IMR-90 (cell line): Measurements from ENCODE around the gene VPS50. TPM values are rescaled to one million over a fixed set of nuclear protein-coding genes. Genes with fewer than 3 reads are reported as not detected.
A peak's percentile ranks its signal among the peaks of the same experiment; 100 is the strongest.

Experiments used
- ATAC-seq: fragments of 200-7000 bp; cut with Tn5 transposase; 2 replicates; pipeline ENCODE4 v1.9.1; 2020; ENCODE audit warnings: low read depth, mild to moderate bottlenecking, moderate library complexity
- Bru-seq: library from RNA; stranded (reverse); fragments of 400-500 nt; gene quantifications from one replicate; lab custom pipeline; 2021; lab: Mats Ljungman, UMichigan
- BruChase-seq, 2 experiments: library from RNA; stranded (reverse); fragments of 400-500 nt; gene quantifications; one replicate each; lab custom pipeline; 2021; lab: Mats Ljungman, UMichigan
- BruUV-seq: library from RNA; stranded (reverse); fragments of 400-500 nt; replicated peaks from 2 replicates; lab custom pipeline; 2021; lab: Mats Ljungman, UMichigan
- CTCF ChIA-PET: fragments of 300-600 bp; formaldehyde crosslinking; extraction: SDS; loops from one replicate; lab custom pipeline; 2021; ENCODE audit warnings: antibody characterized with exemption; lab: Yijun Ruan, JAX
- POLR2A ChIA-PET: fragments of 300-600 bp; sonication (Branson Sonifier 250); formaldehyde crosslinking; loops from one replicate; lab custom pipeline; 2022; ENCODE audit warnings: antibody characterized with exemption; ENCODE audit not compliant: unreplicated experiment; lab: Charles Lee
- DNase-seq: peaks from one replicate; pipeline ENCODE4 v3.0.0; 2013
- H2AFZ ChIP-seq: replicated peaks from 2 replicates; pipeline ENCODE3; 2013; ENCODE audit warnings: low read length, mild to moderate bottlenecking; ENCODE audit not compliant: poor library complexity
- H2AK5ac ChIP-seq: 2 replicates; pipeline ENCODE4 v1.6.1; 2013; ENCODE audit warnings: low read depth, low read length, inconsistent platforms
- H2AK9ac ChIP-seq: replicated peaks from 2 replicates; pipeline ENCODE3; 2013; ENCODE audit warnings: mild to moderate bottlenecking, low read depth, low read length, moderate library complexity; ENCODE audit not compliant: poor library complexity
- H2BK120ac ChIP-seq: 2 replicates; pipeline ENCODE4 v1.6.1; 2013; ENCODE audit warnings: low read depth, low read length, inconsistent platforms
- H2BK15ac ChIP-seq: 3 replicates; pipeline ENCODE4 v1.6.1; 2013; ENCODE audit warnings: low read depth, low read length, inconsistent platforms
- H2BK20ac ChIP-seq: 2 replicates; pipeline ENCODE4 v1.6.1; 2013; ENCODE audit warnings: low read depth, mild to moderate bottlenecking, inconsistent platforms, low read length, moderate library complexity
- H2BK5ac ChIP-seq: 2 replicates; pipeline ENCODE4 v1.6.1; 2013; ENCODE audit warnings: mild to moderate bottlenecking, low read depth, low read length, inconsistent platforms; ENCODE audit not compliant: poor library complexity, severe bottlenecking
- H3K14ac ChIP-seq: replicated peaks from 2 replicates; pipeline ENCODE4 v1.6.1; 2013; ENCODE audit warnings: low read depth, low read length, inconsistent platforms
- H3K18ac ChIP-seq: 2 replicates; pipeline ENCODE4 v1.6.1; 2013; ENCODE audit warnings: low read depth, low read length, control low read depth
- H3K23ac ChIP-seq: 2 replicates; pipeline ENCODE4 v1.6.1; 2013; ENCODE audit warnings: low read depth, low read length, inconsistent platforms
- H3K27ac ChIP-seq: 2 replicates; pipeline ENCODE4 v1.5.1; 2013; ENCODE audit warnings: mild to moderate bottlenecking, control low read depth, low read length; ENCODE audit not compliant: insufficient read depth
- H3K27me3 ChIP-seq: 2 replicates; pipeline ENCODE4 v1.6.1; 2013; ENCODE audit warnings: low read length; ENCODE audit not compliant: control insufficient read depth, insufficient read depth
- H3K36me3 ChIP-seq: 2 replicates; pipeline ENCODE4 v1.6.1; 2013; ENCODE audit warnings: low read length, mixed read lengths; ENCODE audit not compliant: control insufficient read depth, insufficient read depth
- H3K4ac ChIP-seq: 2 replicates; pipeline ENCODE4 v1.6.1; 2013; ENCODE audit warnings: low read depth, low read length, inconsistent platforms
- H3K4me1 ChIP-seq: 2 replicates; pipeline ENCODE4 v1.6.1; 2013; ENCODE audit warnings: low read length, mixed read lengths; ENCODE audit not compliant: control insufficient read depth, insufficient read depth
- H3K4me2 ChIP-seq: 2 replicates; pipeline ENCODE4 v1.6.1; 2013; ENCODE audit warnings: low read depth, mild to moderate bottlenecking, control low read depth, low read length, moderate library complexity
- H3K4me3 ChIP-seq: 2 replicates; pipeline ENCODE4 v1.5.1; 2013; ENCODE audit warnings: low read depth, mild to moderate bottlenecking, control low read depth, low read length, moderate library complexity; ENCODE audit not compliant: insufficient read depth
- H3K56ac ChIP-seq: 2 replicates; pipeline ENCODE4 v1.6.1; 2013; ENCODE audit warnings: low read length, inconsistent platforms; ENCODE audit not compliant: insufficient read depth; ENCODE audit errors: extremely low read depth
- H3K79me1 ChIP-seq, 2 experiments: 2 replicates each; pipeline ENCODE4 v1.6.1; 2013; ENCODE audit warnings: low read length in 2 of 2, inconsistent platforms in 1 of 2, low read depth in 1 of 2
- H3K9ac ChIP-seq: 2 replicates; pipeline ENCODE4 v1.6.1; 2013; ENCODE audit warnings: low read depth, low read length, control low read depth
- H3K9me1 ChIP-seq: 2 replicates; pipeline ENCODE4 v1.6.1; 2013; ENCODE audit warnings: low read length, inconsistent platforms; ENCODE audit not compliant: insufficient read depth
- H3K9me3 ChIP-seq: 2 replicates; pipeline ENCODE4 v1.6.1; 2013; ENCODE audit warnings: low read length; ENCODE audit not compliant: control insufficient read depth, insufficient read depth
- H4K20me1 ChIP-seq: 2 replicates; pipeline ENCODE4 v1.6.1; 2013; ENCODE audit warnings: low read length, inconsistent platforms; ENCODE audit not compliant: insufficient read depth
- H4K5ac ChIP-seq: 2 replicates; pipeline ENCODE4 v1.6.1; 2013; ENCODE audit warnings: mild to moderate bottlenecking, low read depth, low read length, control low read depth
- H4K8ac ChIP-seq, 2 experiments: 2 replicates each; pipeline ENCODE4 v1.6.1; 2013; ENCODE audit warnings: low read depth in 2 of 2, low read length in 2 of 2, control low read depth in 1 of 2, inconsistent platforms in 1 of 2
- H4K91ac ChIP-seq: 2 replicates; pipeline ENCODE4 v1.6.1; 2013; ENCODE audit warnings: low read depth, low read length, inconsistent platforms; ENCODE audit not compliant: insufficient read depth
- CEBPB ChIP-seq: IDR thresholded peaks from 2 replicates; pipeline ENCODE4 v1.6.1; 2012; ENCODE audit warnings: low read depth, low read length, improper control_type of control experiment
- MAZ ChIP-seq: IDR thresholded peaks from 2 replicates; pipeline ENCODE4 v1.6.1; 2012; ENCODE audit warnings: low read depth, mild to moderate bottlenecking, low read length, improper control_type of control experiment, moderate library complexity, borderline replicate concordance
- MXI1 ChIP-seq: IDR thresholded peaks from 2 replicates; pipeline ENCODE4 v1.6.1; 2012; ENCODE audit warnings: low read depth, mild to moderate bottlenecking, low read length, moderate library complexity, borderline replicate concordance
- POLR2A ChIP-seq: IDR thresholded peaks from 2 replicates; pipeline ENCODE4 v1.6.1; 2012; ENCODE audit warnings: mild to moderate bottlenecking, low read depth, low read length
- WGBS, 2 experiments: methylation state at CpG; one replicate each; pipeline versions ENCODE4 v1.1.5 to v1.1.7; 2013; ENCODE audit warnings: missing lambda C conversion rate in 2 of 2; ENCODE audit not compliant: insufficient read length in 1 of 2; ENCODE audit errors: extremely low coverage in 2 of 2; 5-methylcytosine and 5-hydroxymethylcytosine counted together
- dilution Hi-C: fragments of 300-500 bp; cut with HindIII; formaldehyde crosslinking; loops from one replicate; pipeline ENCODE4 v1.14.3; 2018; ENCODE audit warnings: low sequenced_read_pairs; ENCODE audit not compliant: unreplicated experiment
- in situ Hi-C: fragments of 300-500 bp; cut with MboI; formaldehyde crosslinking; loops from 3 replicates; pipeline ENCODE4 v1.14.3; 2019; ENCODE audit warnings: low sequenced_read_pairs, inconsistent platforms, mixed read lengths
- intact Hi-C: fragments of 100-400 bp; cut with micrococcal nuclease; formaldehyde crosslinking; loops from 2 replicates; pipeline ENCODE4 v1.10.0; 2022
- long read RNA-seq: library from polyadenylated mRNA; unstranded; transcript quantifications from one replicate; pipeline ENCODE4 v2.0.0, GENCODE V29; 2021; ENCODE audit not compliant: unreplicated experiment
- polyA plus RNA-seq, 3 experiments: library from polyadenylated mRNA; depleted of rRNA; stranded (reverse); fragments of >200 nt; gene quantifications; 2 replicates each; pipeline ENCODE4 v1.2.3, GENCODE V29; 2012; ENCODE audit warnings: low replicate concordance in 1 of 3
- total RNA-seq: library from RNA; depleted of rRNA; stranded (reverse); fragments of >200 nt; gene quantifications from 2 replicates; pipeline ENCODE4 v1.2.3, GENCODE V29; 2012; rRNA removed
- TF ChIP-seq, protein P1 (sequence below): fragments of 150-350 bp; IDR thresholded peaks from 2 replicates; pipeline ENCODE4 v1.6.1; 2017; ENCODE audit warnings: mild to moderate bottlenecking, antibody characterized with exemption, low read length, low read depth
- TF ChIP-seq, protein P2 (sequence below): conservative IDR thresholded peaks from 2 replicates; pipeline ENCODE4 v1.5.1; 2012; ENCODE audit warnings: mild to moderate bottlenecking, low read depth, low read length, improper control_type of control experiment

The VPS50 gene, protein sequence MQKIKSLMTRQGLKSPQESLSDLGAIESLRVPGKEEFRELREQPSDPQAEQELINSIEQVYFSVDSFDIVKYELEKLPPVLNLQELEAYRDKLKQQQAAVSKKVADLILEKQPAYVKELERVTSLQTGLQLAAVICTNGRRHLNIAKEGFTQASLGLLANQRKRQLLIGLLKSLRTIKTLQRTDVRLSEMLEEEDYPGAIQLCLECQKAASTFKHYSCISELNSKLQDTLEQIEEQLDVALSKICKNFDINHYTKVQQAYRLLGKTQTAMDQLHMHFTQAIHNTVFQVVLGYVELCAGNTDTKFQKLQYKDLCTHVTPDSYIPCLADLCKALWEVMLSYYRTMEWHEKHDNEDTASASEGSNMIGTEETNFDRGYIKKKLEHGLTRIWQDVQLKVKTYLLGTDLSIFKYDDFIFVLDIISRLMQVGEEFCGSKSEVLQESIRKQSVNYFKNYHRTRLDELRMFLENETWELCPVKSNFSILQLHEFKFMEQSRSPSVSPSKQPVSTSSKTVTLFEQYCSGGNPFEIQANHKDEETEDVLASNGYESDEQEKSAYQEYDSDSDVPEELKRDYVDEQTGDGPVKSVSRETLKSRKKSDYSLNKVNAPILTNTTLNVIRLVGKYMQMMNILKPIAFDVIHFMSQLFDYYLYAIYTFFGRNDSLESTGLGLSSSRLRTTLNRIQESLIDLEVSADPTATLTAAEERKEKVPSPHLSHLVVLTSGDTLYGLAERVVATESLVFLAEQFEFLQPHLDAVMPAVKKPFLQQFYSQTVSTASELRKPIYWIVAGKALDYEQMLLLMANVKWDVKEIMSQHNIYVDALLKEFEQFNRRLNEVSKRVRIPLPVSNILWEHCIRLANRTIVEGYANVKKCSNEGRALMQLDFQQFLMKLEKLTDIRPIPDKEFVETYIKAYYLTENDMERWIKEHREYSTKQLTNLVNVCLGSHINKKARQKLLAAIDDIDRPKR
- total RNA-seq (22.0 and 26.7 TPM in 2 replicates), polyA plus RNA-seq (2012; rRNA removed) (6.2 and 7.1 TPM in 2 replicates), Bru-seq, nascent RNA (percentile 63 among the genes with signal in this experiment), BruChase-seq, experiment 1, labeled RNA remaining after a 6-hour chase (percentile 52 among the genes with signal in this experiment), BruChase-seq, experiment 2, labeled RNA remaining after a 2-hour chase (percentile 61 among the genes with signal in this experiment)
- 1.9 and 8.0 TPM in 2 replicates for polyA plus RNA-seq (2012; cell fraction: cytosol; rRNA removed)
- 1.7 and 16.4 TPM in 2 replicates for polyA plus RNA-seq (2012; cell fraction: nucleus; rRNA removed; ENCODE audit: low replicate concordance)
- long read RNA-seq, transcript VPS50-202 (28 exons, 3,613 nt): major isoform, 12 of 17 reads
- long read RNA-seq, partial matches to known transcripts: 1 of 17 reads
- long read RNA-seq, other reads (novel, unspliced or antisense): 4 of 17 reads

DNA sequence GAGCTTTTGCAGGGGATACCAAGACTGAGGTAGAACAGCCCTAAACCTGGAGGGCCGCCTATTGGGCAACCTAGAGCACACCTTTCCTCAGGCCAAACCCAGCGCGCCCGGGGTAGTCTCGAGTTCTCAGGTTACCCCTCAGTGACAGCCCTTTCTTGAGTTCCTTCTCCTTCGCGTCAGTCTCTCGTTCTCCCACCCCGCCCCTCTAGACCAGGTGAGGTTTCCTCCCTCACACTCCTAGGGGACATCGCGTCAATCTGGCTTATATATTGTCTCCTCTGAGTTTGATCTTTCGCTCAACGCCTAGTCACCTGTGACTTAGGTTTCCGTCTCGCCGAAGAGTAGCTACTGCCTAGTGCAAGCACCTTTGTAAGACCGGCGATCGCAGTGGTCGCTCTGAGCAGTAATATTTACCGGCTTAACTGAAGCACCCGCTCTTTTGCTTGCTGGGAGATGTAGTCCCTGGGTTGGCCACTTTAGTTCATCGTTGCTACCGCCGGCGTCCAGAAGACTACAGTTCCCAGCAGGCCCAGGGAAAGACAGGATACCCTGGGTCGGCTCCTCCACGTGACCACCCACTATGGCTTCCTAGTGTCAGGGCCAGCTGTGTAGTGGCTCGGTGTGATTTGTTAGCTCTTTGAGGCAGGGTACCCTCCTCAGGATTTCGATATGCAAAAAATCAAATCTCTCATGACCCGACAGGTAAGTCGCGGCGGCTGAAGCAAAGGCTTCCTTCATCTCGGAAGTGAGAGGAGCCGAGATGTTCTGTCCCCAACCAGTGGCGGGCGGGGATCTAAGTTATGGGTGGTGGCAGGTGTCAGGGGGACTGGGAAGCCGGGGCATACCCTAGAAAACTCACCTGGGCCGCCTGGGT, at the start of gene VPS50:
Gene VPS50 (plus strand): TSS at position 568 of the 874 bp plus-strand sequence. CDS start 102 bp downstream, at position 670.
- dilution Hi-C loops: no loop called here
- Histone ChIP-seq H3K4me2 (peak within 1 kb of the TSS; percentile 99), H3K23ac (peak within 1 kb of the TSS; percentile 72; the same call in 1 of the 2 replicates), H2BK120ac (no peak within 1 kb of the TSS), H3K56ac (peak within 1 kb of the TSS; percentile 85), H3K18ac (0 out of 2 replicates have a peak within 1 kb of the TSS, but pooled peaks have one; percentile 53), H3K79me1 (peaks cover 16 to 25% of the 10 kb centered on the region in 2 experiments), H3K9ac (peak within 1 kb of the TSS; percentile 93), H3K27me3 (peaks cover under 1% of the 10 kb centered on the region; the same call in 1 of the 2 replicates), H2AFZ (peak within 1 kb of the TSS; percentile 98), H4K5ac (peak within 1 kb of the TSS; percentile 98), H2AK9ac (peak within 1 kb of the TSS; percentile 90), H4K8ac (peak within 1 kb of the TSS; percentile 89 to 100), H3K36me3 (no peaks in the 10 kb centered on the region), H4K20me1 (no peaks in the 10 kb centered on the region), H3K27ac (peak within 1 kb of the TSS; percentile 64), H3K4me1 (no peaks in the 10 kb centered on the region), H3K4me3 (peak within 1 kb of the TSS; percentile 80), H3K14ac (peak within 1 kb of the TSS; percentile 97), H2AK5ac (peak within 1 kb of the TSS; percentile 66; the same call in 1 of the 2 replicates), H2BK5ac (peak within 1 kb of the TSS; percentile 63), H3K9me1 (peaks cover 3% of the 10 kb centered on the region; the same call in 1 of the 2 replicates), H4K91ac (peak within 1 kb of the TSS; percentile 79), H3K9me3 (no peaks in the 10 kb centered on the region), H2BK15ac (no peak within 1 kb of the TSS), H3K4ac (peak within 1 kb of the TSS; percentile 85), H2BK20ac (no peak within 1 kb of the TSS)
- DNase-seq (peak; percentile 93), ATAC-seq (peak; percentile 100)
- TF ChIP-seq, protein P1, sequence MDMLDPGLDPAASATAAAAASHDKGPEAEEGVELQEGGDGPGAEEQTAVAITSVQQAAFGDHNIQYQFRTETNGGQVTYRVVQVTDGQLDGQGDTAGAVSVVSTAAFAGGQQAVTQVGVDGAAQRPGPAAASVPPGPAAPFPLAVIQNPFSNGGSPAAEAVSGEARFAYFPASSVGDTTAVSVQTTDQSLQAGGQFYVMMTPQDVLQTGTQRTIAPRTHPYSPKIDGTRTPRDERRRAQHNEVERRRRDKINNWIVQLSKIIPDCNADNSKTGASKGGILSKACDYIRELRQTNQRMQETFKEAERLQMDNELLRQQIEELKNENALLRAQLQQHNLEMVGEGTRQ: peak; percentile 99
- no peak for TF ChIP-seq POLR2A
- TF ChIP-seq MAZ: peak; percentile 34; the same call in 1 of the 2 replicates
- TF ChIP-seq MXI1: peak; percentile 86; the same call in 1 of the 2 replicates
- TF ChIP-seq, protein P2, sequence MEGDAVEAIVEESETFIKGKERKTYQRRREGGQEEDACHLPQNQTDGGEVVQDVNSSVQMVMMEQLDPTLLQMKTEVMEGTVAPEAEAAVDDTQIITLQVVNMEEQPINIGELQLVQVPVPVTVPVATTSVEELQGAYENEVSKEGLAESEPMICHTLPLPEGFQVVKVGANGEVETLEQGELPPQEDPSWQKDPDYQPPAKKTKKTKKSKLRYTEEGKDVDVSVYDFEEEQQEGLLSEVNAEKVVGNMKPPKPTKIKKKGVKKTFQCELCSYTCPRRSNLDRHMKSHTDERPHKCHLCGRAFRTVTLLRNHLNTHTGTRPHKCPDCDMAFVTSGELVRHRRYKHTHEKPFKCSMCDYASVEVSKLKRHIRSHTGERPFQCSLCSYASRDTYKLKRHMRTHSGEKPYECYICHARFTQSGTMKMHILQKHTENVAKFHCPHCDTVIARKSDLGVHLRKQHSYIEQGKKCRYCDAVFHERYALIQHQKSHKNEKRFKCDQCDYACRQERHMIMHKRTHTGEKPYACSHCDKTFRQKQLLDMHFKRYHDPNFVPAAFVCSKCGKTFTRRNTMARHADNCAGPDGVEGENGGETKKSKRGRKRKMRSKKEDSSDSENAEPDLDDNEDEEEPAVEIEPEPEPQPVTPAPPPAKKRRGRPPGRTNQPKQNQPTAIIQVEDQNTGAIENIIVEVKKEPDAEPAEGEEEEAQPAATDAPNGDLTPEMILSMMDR: no peak
- TF ChIP-seq CEBPB: peak; percentile 25; the same call in 1 of the 2 replicates
- CTCF ChIA-PET: interaction anchor here (1.0 to 2.2 kb wide), 2 partner anchors 10 to 139 kb away, joined by 3 to 9 read pairs; no protein-coding TSS in a partner anchor
- in situ Hi-C loops: loop anchor here (25.0 kb wide), 1 partner anchor 980 kb away; no protein-coding TSS in a partner anchor
- POLR2A ChIA-PET: no interaction called here
- WGBS, 2 experiments: 0% methylated on average over 9 of the region's 40 CpGs; no CpG with 5 or more reads in 1 of the 2 experiments
- BruUV-seq: no TSS peak
- intact Hi-C loops: no loop called here
